ENCODE measurements around the gene RHOF.

DNA sequence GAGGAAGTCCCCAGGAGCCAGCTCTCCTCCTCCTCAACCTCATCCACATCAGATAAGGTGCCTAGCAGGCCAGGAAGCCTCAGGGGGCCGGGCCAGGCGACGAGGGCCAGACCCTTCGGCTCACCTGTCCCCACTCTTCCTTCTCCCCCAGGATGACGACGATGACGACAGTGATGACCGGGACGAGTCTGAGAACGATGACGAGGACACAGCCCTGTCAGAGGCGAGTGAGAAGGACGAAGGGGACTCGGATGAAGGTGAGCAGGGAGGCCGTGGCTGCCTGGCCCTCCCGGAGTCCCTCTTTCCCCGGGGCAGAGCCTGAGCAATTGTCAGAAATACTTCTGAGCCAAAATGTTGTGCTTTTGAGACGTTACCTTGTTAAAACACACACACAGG lies 24.2 kb upstream of the RHOF start:
- TF ChIP-seq SP1 (IDR thresholded peaks at IDR 0.05; ENCODE audit: low read depth) = no peak
- no peak for TF ChIP-seq CTCF (IDR thresholded peaks at IDR 0.05 in 2 of 3, conservative IDR thresholded peaks at IDR 0.05 in 1 of 3; ENCODE audit: borderline replicate concordance in 1 of 3, insufficient read depth in 1 of 3, low read depth in 2 of 3, low read length in 2 of 3)
- no peak for TF ChIP-seq RAD21 (IDR thresholded peaks at IDR 0.05; ENCODE audit: low read depth)
- TF ChIP-seq SRF (IDR thresholded peaks at IDR 0.05; ENCODE audit: low read depth) = no peak
- no peak for TF ChIP-seq EZH2 (IDR thresholded peaks at IDR 0.05)
- TF ChIP-seq, protein P1, sequence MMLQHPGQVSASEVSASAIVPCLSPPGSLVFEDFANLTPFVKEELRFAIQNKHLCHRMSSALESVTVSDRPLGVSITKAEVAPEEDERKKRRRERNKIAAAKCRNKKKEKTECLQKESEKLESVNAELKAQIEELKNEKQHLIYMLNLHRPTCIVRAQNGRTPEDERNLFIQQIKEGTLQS (IDR thresholded peaks at IDR 0.05) = no peak

All from HCT116 (cell line).